Daoy (cell line): Measurements from ENCODE around the gene OR10G6. TPM values are rescaled to one million over a fixed set of nuclear protein-coding genes. Genes with fewer than 3 reads are reported as not detected.
A peak's percentile ranks its signal among the peaks of the same experiment; 100 is the strongest.
"Not testable (repeated sequence)": the region's sequence is repeated elsewhere in the genome, so short reads cannot be mapped to it uniquely, and the experiment has no call there.

Experiments used
- DNase-seq: peaks from one replicate; pipeline ENCODE4 v3.0.0-alpha.2; 2015; ENCODE audit warnings: low read depth
- total RNA-seq: library from RNA; depleted of rRNA; stranded (reverse); fragments of >200 nt; shearing (Covaris generic); gene quantifications from 2 replicates; pipeline ENCODE4 v1.2.3, GENCODE V29; 2014; rRNA removed

The OR10G6 gene, protein sequence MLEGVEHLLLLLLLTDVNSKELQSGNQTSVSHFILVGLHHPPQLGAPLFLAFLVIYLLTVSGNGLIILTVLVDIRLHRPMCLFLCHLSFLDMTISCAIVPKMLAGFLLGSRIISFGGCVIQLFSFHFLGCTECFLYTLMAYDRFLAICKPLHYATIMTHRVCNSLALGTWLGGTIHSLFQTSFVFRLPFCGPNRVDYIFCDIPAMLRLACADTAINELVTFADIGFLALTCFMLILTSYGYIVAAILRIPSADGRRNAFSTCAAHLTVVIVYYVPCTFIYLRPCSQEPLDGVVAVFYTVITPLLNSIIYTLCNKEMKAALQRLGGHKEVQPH
- total RNA-seq, result not detected in 2 replicates

DNA sequence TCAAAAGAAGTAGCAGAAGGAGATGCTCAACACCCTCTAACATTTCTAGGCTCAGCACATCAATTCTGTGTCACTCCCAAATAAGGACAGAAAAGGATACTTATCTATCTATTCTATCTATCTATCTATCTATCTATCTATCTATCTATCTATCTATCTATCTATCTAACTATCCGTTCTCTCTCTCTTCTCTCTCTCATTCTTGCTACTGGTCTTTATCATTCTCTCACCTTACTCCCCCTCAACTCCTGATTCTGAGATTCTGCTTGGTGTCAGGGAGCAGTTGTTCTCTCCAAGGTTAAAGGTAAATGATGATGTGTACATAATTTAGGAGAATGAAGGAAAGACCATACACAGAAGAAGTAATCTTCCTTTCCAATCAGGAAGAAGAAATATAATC, at the start of gene OR10G6:
Gene OR10G6, minus strand, starts transcription at position 43 of the 400 bp plus-strand sequence. Its CDS starts 0 bp downstream, at position 43.
- DNase-seq, result no peak

DNA sequence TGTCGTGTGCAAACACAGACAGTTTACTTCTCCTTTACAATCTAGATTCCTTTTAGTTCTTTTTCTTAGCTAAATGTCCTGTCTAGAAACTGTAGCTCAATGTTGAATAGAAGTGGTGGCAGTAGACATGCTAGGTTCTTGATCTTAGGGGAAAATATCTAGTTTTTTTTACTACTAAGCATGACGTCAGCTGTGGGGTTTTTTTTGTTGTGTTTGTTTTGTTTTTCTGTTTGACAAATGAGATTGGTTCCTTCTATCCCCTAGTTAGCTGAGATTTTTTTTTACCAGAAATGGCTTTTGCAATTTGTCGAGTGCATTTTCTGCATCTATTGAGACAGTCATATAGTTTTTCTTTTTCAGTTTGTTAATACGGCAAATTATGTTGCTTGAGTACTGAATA, 48.5 kb upstream of the OR10G6 start:
- no peak for DNase-seq

DNA sequence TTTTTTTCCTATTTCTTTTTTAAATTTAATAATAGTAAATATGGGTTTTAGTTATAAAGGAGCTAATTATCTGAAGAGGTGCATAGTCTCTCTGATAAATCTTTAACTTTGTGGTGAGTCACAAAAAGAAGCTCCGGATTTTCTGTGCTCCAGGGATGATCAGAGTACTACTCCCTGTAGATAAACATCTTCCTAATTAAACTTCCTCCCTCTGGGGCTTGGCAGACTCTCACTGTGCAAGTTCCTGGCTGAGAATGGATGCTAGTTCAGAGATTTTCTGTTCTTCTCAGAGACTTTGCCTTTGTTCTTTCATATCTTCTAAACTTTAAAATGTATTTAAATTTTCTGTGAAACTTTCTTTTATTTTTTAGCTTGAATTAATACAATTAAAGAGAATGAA, 46.3 kb upstream of the OR10G6 start, which contains the start of gene OR10G7:
Gene OR10G7, minus strand, starts transcription at position 72 of the 400 bp plus-strand sequence. CDS start 2,324 bp downstream, outside the sequence.
- DNase-seq, result no peak

DNA sequence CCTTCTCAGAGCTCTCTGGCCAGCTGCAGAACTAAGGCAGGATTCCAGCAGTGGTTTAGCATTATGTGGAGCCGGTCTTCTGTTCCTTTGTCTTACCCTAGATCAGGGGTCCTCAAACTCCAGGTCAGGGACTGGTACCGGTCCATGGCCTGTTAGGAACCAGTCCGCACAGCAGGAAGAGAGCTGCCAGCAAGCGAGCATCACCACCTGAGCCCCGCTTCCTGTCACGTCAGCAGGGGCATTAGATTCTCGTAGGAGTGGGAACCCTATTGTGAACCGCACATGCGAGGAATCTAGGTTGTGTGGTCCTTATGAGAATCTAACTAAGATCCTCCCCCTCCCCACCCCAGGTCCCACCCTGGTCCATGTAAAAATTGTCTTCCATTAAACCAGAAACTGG, 44.6 kb upstream of the OR10G6 start:
- no peak for DNase-seq

DNA sequence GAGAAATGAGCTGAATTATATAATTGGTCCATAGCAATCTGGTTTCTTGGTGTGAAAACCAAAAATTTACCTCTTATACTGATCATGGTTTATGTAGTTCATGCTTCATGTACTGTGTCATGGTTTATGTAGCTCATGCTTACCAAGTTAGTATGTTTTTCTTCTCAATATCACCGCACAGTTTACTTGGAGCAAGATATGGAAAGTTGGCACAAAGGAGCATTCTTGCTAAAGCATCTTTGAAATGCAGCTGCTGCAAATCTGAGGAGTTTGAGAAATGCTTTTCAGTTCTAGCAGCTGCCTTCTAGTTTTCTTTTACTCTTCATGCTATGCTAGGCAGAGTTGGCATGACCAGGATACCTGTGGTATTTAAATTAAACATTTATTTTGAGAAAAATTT, 41.7 kb upstream of the OR10G6 start:
- DNase-seq, result no peak

DNA sequence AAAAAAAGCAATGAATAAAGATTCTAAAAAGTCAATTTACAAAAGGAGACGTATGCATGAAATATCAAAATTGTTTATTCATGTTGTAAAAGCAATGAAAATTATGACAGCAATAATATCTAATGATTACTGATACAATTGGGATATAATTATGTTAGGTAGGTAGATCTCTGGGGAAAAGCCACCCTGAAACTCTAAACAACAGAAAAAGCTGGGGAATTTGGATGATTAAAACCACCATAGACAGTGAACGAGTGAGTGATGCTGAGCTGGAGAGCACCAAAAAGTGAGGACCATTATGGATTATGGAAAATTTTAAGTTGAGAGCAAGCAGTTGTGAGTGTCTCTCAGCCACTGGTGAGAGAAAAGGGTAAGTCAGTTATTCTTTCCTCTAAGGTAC, 31.5 kb upstream of the OR10G6 start, which contains the start of gene OR10G8:
Gene OR10G8, plus strand, starts transcription at position 301 of the 400 bp plus-strand sequence. CDS start 2,825 bp downstream, outside the sequence.
- no peak for DNase-seq

DNA sequence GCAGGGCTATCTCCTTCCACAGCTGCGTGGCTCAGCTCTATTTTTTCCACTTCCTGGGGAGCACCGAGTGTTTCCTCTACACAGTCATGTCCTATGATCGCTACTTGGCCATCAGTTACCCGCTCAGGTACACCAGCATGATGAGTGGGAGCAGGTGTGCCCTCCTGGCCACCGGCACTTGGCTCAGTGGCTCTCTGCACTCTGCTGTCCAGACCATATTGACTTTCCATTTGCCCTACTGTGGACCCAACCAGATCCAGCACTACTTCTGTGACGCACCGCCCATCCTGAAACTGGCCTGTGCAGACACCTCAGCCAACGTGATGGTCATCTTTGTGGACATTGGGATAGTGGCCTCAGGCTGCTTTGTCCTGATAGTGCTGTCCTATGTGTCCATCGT, 20.9 kb upstream of the OR10G6 start:
- DNase-seq, result not testable (repeated sequence)

DNA sequence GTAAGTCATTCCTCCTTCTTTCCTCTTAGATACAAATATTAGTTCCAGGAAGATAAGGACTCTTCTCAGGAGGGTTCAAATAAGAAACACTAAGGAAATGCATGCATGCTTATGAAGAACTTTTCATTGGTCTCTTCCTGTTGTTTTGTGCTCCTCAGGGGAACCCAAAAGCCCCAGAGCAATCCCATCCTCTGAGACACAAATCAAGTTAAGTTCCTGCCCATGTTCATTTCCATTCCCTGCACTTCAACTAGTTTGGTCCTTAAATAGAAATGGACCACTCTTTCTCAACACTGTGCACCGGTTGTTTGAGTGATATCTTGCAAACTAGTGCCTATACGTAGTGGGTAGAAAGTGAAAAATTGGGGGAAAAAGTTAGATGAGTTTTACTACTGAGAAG, 17.7 kb upstream of the OR10G6 start, which contains the start of gene OR10G4:
Gene OR10G4, plus strand, starts transcription at position 301 of the 400 bp plus-strand sequence. CDS start 2,578 bp downstream, outside the sequence.
- no peak for DNase-seq

DNA sequence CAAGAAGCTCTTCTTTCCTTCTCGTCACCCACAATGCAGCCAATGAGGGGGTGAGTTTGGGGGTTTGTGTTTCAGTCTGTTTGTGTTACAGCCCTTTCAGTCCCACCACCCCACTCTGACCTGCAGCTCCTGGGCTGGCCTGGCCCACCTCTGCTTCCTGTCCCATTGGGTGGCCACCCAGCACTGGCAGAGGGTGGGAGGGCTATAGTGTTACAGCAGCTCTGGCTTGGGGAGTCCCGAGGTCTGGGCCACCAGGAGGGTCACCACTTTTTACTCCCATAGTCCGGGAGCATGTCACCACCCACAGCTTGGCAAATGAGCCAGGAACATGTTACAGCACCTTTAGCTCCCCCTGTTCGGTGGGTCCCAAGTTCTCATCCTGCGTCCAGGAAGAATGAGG, 15.7 kb downstream of the OR10G6 start:
- DNase-seq, result no peak

DNA sequence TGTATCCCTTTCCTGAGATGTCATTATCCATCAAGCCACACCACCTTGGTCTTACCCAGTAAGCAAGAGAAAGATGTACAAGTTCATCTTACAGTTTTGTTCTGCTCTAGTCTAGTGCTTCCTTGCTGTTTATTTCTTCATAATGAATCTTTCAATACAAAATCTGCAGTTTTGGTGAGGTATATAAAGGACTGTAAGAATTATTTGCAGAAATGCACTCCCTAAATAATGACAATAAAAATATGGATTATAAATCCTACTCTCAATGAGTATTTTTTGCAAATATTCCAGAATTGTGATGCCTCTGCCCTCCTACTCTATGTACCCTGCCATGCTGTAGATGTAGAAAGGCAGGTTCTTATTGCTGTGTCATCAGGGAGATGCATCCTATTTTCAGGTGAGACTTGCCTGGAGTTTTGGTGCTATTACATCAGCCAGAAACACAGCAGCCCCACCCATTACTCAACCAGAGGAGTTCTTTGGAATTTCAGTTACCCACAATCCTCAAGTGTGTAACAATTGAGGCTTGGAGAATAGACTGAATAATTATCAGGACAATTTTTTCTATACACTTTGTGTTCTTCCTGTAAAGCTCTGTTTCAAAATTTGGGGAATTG, 17.1 kb downstream of the OR10G6 start, which contains the start of gene OR10S1:
Gene OR10S1, minus strand, starts transcription at position 51 of the 617 bp plus-strand sequence. CDS start 117 bp downstream, outside the sequence.
- DNase-seq, result no peak

DNA sequence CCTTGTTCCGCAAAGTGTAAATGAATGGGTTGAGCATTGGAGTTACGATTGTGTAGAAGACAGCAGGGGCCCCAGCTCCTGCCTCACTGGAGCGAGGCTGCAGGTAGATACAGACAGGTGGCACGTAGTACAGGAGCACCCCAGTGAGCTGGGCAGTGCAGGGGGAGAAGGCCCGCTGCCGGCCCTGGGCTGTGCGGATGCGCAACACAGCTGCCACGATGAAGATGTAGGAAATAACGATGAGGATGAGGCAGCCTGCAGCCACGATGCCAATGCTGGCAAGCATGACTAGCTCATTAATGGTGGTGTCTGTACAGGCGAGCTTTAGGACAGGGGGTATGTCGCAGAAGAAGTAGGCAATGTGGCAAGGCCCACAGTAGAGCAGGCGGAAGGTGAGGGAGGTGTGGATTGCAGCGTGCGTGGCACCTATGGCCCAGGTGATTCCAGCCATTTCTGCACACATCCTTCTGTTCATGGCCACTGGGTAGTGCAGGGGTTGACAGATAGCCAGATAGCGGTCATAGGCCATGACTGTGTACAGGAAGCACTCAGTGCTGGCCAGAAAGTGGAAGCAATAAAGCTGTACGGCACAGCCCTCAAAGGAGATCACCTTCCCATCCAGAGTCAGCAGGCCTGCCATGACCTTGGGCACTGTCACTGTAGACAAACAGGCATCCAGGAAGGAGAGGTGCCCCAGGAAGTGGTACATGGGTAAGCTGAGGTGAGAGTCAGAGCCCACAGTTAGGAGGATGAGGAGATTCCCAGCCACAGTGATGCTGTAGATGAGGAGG, 18.0 kb downstream of the OR10G6 start:
- no peak for DNase-seq

DNA sequence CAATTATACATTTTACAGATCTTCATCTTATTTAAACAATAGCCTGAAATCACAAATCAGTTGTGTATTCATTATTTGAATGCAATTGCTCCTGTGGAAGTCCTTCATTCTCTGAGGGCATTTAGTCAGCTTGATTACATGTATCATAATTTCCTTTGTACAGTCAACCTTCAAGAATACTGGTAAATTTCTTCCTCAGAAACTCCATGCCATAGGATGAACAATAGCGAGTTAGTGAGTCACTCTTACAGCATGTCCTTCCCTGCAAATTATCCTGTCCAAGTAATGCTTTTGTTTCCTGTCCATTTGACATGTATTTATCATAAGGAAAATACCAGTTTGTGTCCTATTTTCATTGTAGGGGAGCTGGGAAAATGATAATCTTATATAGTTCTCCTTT, 21.1 kb downstream of the OR10G6 start:
- peak; percentile 44 for DNase-seq

DNA sequence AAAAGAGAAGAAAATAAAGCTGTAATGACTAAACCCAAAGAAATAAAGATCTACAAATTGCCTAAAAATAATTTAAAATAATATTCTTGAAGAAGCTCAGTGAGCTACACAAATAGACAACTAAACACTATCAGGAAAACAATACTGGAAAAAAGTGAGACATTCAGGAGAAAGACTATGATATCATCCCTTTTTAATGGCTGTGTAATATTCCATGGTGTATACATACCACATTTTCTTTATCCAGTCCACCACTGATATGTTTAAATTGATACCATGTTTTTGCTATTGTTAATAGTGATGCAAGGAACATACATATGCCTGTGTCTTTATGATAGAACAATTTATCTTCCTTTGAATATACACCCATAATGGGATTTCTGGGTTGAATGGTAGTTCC, 38.2 kb downstream of the OR10G6 start:
- DNase-seq, result no peak

DNA sequence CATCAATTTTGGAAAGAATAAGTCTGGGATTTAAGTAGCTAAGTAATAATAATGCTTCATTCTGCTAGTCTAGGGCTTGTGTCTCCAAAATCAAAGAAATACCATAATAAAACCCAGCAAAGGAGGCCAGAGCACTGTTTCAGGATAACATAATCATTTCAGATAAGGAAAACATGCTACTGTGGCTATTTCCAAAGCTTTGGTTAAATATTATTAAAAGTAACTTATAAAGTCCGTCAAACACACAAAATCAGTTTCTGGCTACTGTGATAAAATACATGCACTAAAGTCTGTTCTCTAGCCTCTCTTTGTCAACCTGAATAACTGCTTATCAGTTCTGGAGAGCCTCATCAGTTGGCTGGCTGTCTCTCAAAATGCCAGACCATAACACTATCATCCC, 49.8 kb downstream of the OR10G6 start:
- no peak for DNase-seq

Other genes starting within 250 kb of the OR10G6 start
- gene OR6X1, start 240.6 kb downstream of the OR10G6 start, total RNA-seq, result not detected in 2 replicates
- gene OR6M1, start 188.8 kb downstream of the OR10G6 start, total RNA-seq, result not detected in 2 replicates
- gene TMEM225, start 109.5 kb downstream of the OR10G6 start, total RNA-seq, result not detected in 2 replicates
- not detected in 2 replicates for gene OR8D4, start 93.0 kb downstream of the OR10G6 start, total RNA-seq
- gene OR4D5, start 55.5 kb downstream of the OR10G6 start, total RNA-seq, result not detected in 2 replicates
- gene OR6T1, start 51.3 kb downstream of the OR10G6 start, total RNA-seq, result not detected in 2 replicates
- not detected in 2 replicates for gene OR10S1, start 17.4 kb downstream of the OR10G6 start, total RNA-seq
- not detected in 2 replicates for gene OR10G4, start 17.8 kb upstream of the OR10G6 start, total RNA-seq
- not detected in 2 replicates for gene OR10G9, start 27.9 kb upstream of the OR10G6 start, total RNA-seq
- gene OR10G8, start 31.6 kb upstream of the OR10G6 start, total RNA-seq, result not detected in 2 replicates
- gene OR10G7, start 46.2 kb upstream of the OR10G6 start, total RNA-seq, result not detected in 2 replicates
- 7.5 and 10.5 TPM in 2 replicates for gene VWA5A, start 120.3 kb upstream of the OR10G6 start, total RNA-seq
- not detected in 2 replicates for gene OR10D3, start 188.2 kb upstream of the OR10G6 start, total RNA-seq
- gene OR8G1, start 245.9 kb upstream of the OR10G6 start, total RNA-seq, result not detected in 2 replicates